ENCODE measurements around the gene RASGRP1.

The RASGRP1 gene

DNA sequence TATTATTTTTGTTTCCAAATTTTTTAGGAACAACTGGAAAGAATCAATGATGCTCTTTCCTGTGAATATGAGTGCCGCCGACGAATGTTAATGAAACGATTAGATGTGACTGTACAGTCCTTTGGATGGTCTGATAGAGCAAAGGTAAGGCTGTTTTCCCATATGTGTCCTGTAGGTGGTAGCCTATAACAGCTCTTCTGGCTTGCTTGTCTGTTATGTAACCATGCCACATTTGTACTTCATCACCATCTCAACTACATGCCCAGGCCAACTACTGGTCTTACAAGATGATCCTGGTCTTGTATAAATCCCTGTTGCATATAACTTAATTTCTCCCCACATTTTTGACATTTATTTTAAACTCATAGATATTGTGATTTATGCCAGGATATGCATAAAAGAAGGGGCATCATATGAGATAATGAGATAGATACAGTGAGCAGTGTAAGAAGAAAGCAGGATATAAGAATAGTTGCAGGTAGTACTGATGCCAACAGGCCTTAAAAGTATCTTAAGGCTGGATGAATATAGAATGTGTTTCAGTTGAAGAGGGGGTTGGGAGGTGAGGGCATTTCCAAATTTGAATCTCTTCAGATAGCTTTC lies 90.4 kb downstream of the RASGRP1 start:
- no peak overlapping the region for H3K27ac ChIP-seq (ENCODE audit: insufficient read depth in 1 of 2, low read depth in 1 of 2, low read length in 2 of 2, poor library complexity in 1 of 2, severe bottlenecking in 2 of 2)
- WGBS (ENCODE audit: insufficient coverage), result 83% methylated on average over 4 of the region's 4 CpGs
- CTCF ChIA-PET, result interaction anchor here (0.6 to 4.9 kb wide), 15 partner anchors 9 to 233 kb away, joined by 3 to 44 read pairs (median 5); no protein-coding TSS in a partner anchor
- no peaks in the 10 kb centered on the region for H3K9me3 ChIP-seq (ENCODE audit: control extremely low read depth in 1 of 5, control insufficient read depth in 4 of 5, insufficient read depth in 2 of 5, low read depth in 1 of 5, low read length in 4 of 5)
- peaks cover 8 to 39% (median 27%) of the 10 kb centered on the region in 4 experiments for H3K36me3 ChIP-seq (ENCODE audit: control insufficient read depth in 4 of 4, insufficient read depth in 4 of 4, low read length in 3 of 4)
- H3K4me1 ChIP-seq (ENCODE audit: control extremely low read depth in 1 of 4, control insufficient read depth in 4 of 4, insufficient read depth in 4 of 4, low read length in 3 of 4), result no peaks in the 10 kb centered on the region
- peak; percentile 67 to 83 (median 82) for DNase-seq
- POLR2A ChIA-PET, result no interaction called here
- H3K27me3 ChIP-seq (replicated peaks in 2 of 5; ENCODE audit: control insufficient read depth in 4 of 5, insufficient read depth in 5 of 5, low read length in 4 of 5), result no peaks in the 10 kb centered on the region
- no peak overlapping the region for H3K4me3 ChIP-seq (ENCODE audit: control insufficient read depth in 1 of 7, extremely low read depth in 1 of 7, insufficient read depth in 4 of 7, low read depth in 2 of 7, low read length in 6 of 7)

DNA sequence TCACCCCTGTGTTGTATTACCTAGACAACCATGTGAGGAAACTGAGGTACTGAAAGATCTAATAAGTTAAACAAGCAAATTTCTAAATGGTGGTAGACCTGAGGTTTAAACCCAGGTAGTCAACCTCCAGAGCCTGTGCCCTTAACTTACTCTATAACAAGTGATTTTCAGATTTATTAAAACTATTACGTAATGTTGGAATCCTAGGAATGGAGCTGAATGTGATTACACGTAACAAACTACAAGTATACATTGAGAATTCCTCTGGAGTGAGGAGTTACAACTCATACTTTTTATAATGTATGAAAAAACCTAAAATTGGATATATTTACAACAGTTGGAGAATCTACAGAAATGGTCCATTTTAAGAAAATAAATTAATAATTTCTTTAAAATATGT lies 92.6 kb downstream of the RASGRP1 start:
- ChIA-PET CTCF (interaction anchor here (1.0 to 2.1 kb wide), 10 partner anchors 10 to 228 kb away, joined by 3 to 13 read pairs (median 4); partner anchors contain the start of gene RASGRP1), POLR2A (no interaction called here)
- no peak overlapping the region for H3K4me3 ChIP-seq (ENCODE audit: control insufficient read depth in 1 of 7, extremely low read depth in 1 of 7, insufficient read depth in 4 of 7, low read depth in 2 of 7, low read length in 6 of 7)
- H3K27ac ChIP-seq (ENCODE audit: insufficient read depth in 1 of 2, low read depth in 1 of 2, low read length in 2 of 2, poor library complexity in 1 of 2, severe bottlenecking in 2 of 2), result no peak overlapping the region
- no peaks in the 10 kb centered on the region for H3K27me3 ChIP-seq (replicated peaks in 2 of 5; ENCODE audit: control insufficient read depth in 4 of 5, insufficient read depth in 5 of 5, low read length in 4 of 5)
- no peaks in the 10 kb centered on the region for H3K9me3 ChIP-seq (ENCODE audit: control extremely low read depth in 1 of 5, control insufficient read depth in 4 of 5, insufficient read depth in 2 of 5, low read depth in 1 of 5, low read length in 4 of 5)
- peaks cover 11 to 34% (median 24%) of the 10 kb centered on the region in 4 experiments for H3K36me3 ChIP-seq (ENCODE audit: control insufficient read depth in 4 of 4, insufficient read depth in 4 of 4, low read length in 3 of 4)
- WGBS (ENCODE audit: insufficient coverage), result no CpG with 5 or more reads among the region's 2 CpGs
- no peak for DNase-seq
- no peaks in the 10 kb centered on the region for H3K4me1 ChIP-seq (ENCODE audit: control extremely low read depth in 1 of 4, control insufficient read depth in 4 of 4, insufficient read depth in 4 of 4, low read length in 3 of 4)

DNA sequence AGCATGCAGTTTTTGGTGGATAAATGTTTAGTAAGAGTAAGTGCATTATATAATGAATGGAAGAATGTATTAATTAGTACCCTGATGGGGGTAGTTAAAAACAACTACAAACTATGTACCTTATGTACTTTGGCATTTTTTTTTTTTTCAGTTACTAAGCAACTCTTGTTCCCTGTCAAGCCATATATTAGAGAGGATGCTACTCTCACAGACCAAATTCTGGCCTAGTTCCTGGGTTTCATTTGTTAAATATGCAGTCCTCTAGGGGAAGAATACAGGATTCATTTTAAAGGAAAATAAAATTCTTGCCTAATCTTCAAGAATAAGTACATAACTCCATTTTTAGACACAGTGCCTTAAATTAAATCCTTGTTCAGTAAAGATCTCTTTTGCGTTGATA lies 93.8 kb downstream of the RASGRP1 start:
- Histone ChIP-seq H3K4me3 (ENCODE audit: control insufficient read depth in 1 of 7, extremely low read depth in 1 of 7, insufficient read depth in 4 of 7, low read depth in 2 of 7, low read length in 6 of 7) (no peak overlapping the region), H3K27ac (ENCODE audit: insufficient read depth in 1 of 2, low read depth in 1 of 2, low read length in 2 of 2, poor library complexity in 1 of 2, severe bottlenecking in 2 of 2) (no peak overlapping the region), H3K27me3 (replicated peaks in 2 of 5; ENCODE audit: control insufficient read depth in 4 of 5, insufficient read depth in 5 of 5, low read length in 4 of 5) (no peaks in the 10 kb centered on the region), H3K36me3 (ENCODE audit: control insufficient read depth in 4 of 4, insufficient read depth in 4 of 4, low read length in 3 of 4) (peaks cover 9 to 30% (median 22%) of the 10 kb centered on the region in 4 experiments), H3K9me3 (ENCODE audit: control extremely low read depth in 1 of 5, control insufficient read depth in 4 of 5, insufficient read depth in 2 of 5, low read depth in 1 of 5, low read length in 4 of 5) (no peaks in the 10 kb centered on the region), H3K4me1 (ENCODE audit: control extremely low read depth in 1 of 4, control insufficient read depth in 4 of 4, insufficient read depth in 4 of 4, low read length in 3 of 4) (no peaks in the 10 kb centered on the region)
- ChIA-PET CTCF (no interaction called here), POLR2A (no interaction called here)
- no peak for DNase-seq
- WGBS (ENCODE audit: insufficient coverage), result no CpG with 5 or more reads among the region's 1 CpG

DNA sequence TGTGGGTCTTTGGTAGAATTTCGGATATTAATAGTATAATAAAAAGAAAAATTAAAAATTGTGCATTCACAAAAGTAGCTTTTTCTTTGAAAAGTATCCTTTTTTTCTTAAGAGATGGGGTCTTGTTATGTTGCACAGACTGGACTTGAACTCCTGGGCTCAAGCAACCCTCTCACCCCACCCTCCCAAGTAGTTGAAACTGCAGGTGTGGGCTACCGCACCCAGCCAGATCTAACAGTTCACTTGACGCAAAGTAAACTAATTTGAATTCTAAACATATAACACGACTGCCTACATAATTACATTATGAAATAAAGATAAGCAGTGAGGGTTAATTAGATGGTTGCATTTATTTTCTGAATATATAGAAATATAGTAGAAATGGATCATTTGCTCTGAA lies 99.9 kb downstream of the RASGRP1 start:
- ChIA-PET POLR2A (no interaction called here), CTCF (interaction anchor here (1.0 to 1.9 kb wide), 6 partner anchors 8 to 99 kb away, joined by 3 to 7 read pairs (median 4); partner anchors contain the start of gene FAM98B)
- WGBS (ENCODE audit: insufficient coverage), result no CpG with 5 or more reads among the region's 4 CpGs

DNA sequence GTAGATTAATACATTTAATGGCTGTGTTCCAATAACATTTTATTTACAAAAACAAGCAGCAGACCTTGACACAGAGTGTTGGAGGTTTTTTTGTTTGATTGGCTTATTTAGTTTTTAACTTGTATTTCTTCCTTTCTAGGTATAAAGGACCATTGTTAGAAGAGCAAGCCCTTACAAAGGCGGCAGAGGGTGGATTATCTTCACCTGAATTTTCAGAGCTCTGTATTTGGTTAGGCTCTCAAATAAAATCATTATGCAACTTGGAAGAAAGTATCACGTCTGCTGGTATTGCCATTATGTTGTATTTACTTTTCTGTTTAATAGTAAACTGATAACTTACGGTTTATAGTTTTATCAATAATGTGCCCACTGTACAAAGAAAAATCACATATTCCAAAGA lies 100.7 kb downstream of the RASGRP1 start:
- no peak for DNase-seq
- Histone ChIP-seq H3K9me3 (ENCODE audit: control extremely low read depth in 1 of 5, control insufficient read depth in 4 of 5, insufficient read depth in 2 of 5, low read depth in 1 of 5, low read length in 4 of 5) (no peaks in the 10 kb centered on the region), H3K4me3 (ENCODE audit: control insufficient read depth in 1 of 7, extremely low read depth in 1 of 7, insufficient read depth in 4 of 7, low read depth in 2 of 7, low read length in 6 of 7) (no peak overlapping the region), H3K4me1 (ENCODE audit: control extremely low read depth in 1 of 4, control insufficient read depth in 4 of 4, insufficient read depth in 4 of 4, low read length in 3 of 4) (peaks cover 0 to 10% (median 3%) of the 10 kb centered on the region in 4 experiments), H3K27me3 (replicated peaks in 2 of 5; ENCODE audit: control insufficient read depth in 4 of 5, insufficient read depth in 5 of 5, low read length in 4 of 5) (no peaks in the 10 kb centered on the region), H3K27ac (ENCODE audit: insufficient read depth in 1 of 2, low read depth in 1 of 2, low read length in 2 of 2, poor library complexity in 1 of 2, severe bottlenecking in 2 of 2) (no peak overlapping the region), H3K36me3 (ENCODE audit: control insufficient read depth in 4 of 4, insufficient read depth in 4 of 4, low read length in 3 of 4) (peaks cover 4 to 10% (median 8%) of the 10 kb centered on the region in 4 experiments)
- ChIA-PET POLR2A (no interaction called here), CTCF (interaction anchor here (1.0 to 1.9 kb wide), 5 partner anchors 9 to 100 kb away, joined by 3 to 7 read pairs (median 3); partner anchors contain the start of gene FAM98B)
- WGBS (ENCODE audit: insufficient coverage), result no CpG with 5 or more reads among the region's 3 CpGs

More for the DNA sequence above, 99.9 kb downstream of the RASGRP1 start:
- Histone ChIP-seq H3K4me1 (ENCODE audit: control extremely low read depth in 1 of 4, control insufficient read depth in 4 of 4, insufficient read depth in 4 of 4, low read length in 3 of 4) (peaks cover 0 to 7% (median 3%) of the 10 kb centered on the region in 4 experiments), H3K4me3 (ENCODE audit: control insufficient read depth in 1 of 7, extremely low read depth in 1 of 7, insufficient read depth in 4 of 7, low read depth in 2 of 7, low read length in 6 of 7) (no peak overlapping the region), H3K27ac (ENCODE audit: insufficient read depth in 1 of 2, low read depth in 1 of 2, low read length in 2 of 2, poor library complexity in 1 of 2, severe bottlenecking in 2 of 2) (no peak overlapping the region), H3K36me3 (ENCODE audit: control insufficient read depth in 4 of 4, insufficient read depth in 4 of 4, low read length in 3 of 4) (peaks cover 4 to 9% (median 7%) of the 10 kb centered on the region in 4 experiments), H3K27me3 (replicated peaks in 2 of 5; ENCODE audit: control insufficient read depth in 4 of 5, insufficient read depth in 5 of 5, low read length in 4 of 5) (no peaks in the 10 kb centered on the region), H3K9me3 (ENCODE audit: control extremely low read depth in 1 of 5, control insufficient read depth in 4 of 5, insufficient read depth in 2 of 5, low read depth in 1 of 5, low read length in 4 of 5) (no peaks in the 10 kb centered on the region)
- DNase-seq, result no peak

DNA sequence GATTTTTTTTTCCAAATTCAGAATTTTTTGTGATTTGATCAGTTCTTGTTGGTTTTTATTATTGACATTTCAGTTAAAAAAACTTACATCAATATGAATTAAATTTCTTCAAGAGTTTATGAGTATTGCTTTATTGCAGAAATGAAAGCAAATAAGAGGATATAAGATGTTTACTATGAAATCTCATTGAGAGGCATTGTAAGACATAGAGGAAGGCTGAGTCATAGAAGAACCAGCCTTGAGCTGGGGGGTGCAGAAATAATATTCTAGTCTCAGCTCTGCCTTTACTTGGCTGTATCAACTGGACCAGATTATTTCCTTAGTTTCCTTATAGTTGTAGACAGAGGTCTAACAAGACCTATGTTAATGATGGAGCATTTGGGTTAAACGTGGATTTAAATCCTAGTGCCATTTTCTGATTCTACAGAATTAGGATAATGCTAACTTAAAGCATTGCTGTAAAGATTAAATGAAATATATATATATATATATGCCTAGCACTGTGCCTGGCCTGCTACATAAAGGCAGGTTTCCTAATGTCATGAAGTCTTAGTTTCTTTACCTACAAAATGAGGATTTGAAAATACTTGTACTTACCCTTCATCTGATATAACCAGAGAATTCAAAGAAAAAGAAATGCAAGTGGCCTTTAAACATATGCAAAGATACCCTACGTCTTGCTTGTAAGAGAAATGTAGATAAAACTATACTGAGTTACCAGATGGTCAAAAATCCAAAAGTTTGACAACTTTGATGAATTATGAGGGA lies 103.4 kb downstream of the RASGRP1 start:
- H3K9me3 ChIP-seq (ENCODE audit: control extremely low read depth in 1 of 5, control insufficient read depth in 4 of 5, insufficient read depth in 2 of 5, low read depth in 1 of 5, low read length in 4 of 5), result no peaks in the 10 kb centered on the region
- CTCF ChIA-PET, result interaction anchor here (0.8 to 1.0 kb wide), 2 partner anchors 9 to 12 kb away, joined by 3 to 4 read pairs; no protein-coding TSS in a partner anchor
- peaks cover 0 to 10% (median 7%) of the 10 kb centered on the region in 4 experiments for H3K4me1 ChIP-seq (ENCODE audit: control extremely low read depth in 1 of 4, control insufficient read depth in 4 of 4, insufficient read depth in 4 of 4, low read length in 3 of 4)
- no peak overlapping the region for H3K27ac ChIP-seq (ENCODE audit: insufficient read depth in 1 of 2, low read depth in 1 of 2, low read length in 2 of 2, poor library complexity in 1 of 2, severe bottlenecking in 2 of 2)
- no peak overlapping the region for H3K4me3 ChIP-seq (ENCODE audit: control insufficient read depth in 1 of 7, extremely low read depth in 1 of 7, insufficient read depth in 4 of 7, low read depth in 2 of 7, low read length in 6 of 7)
- 100% methylated on average over 1 of the region's 2 CpGs for WGBS (ENCODE audit: insufficient coverage)
- peaks cover 2 to 19% (median 4%) of the 10 kb centered on the region in 4 experiments for H3K36me3 ChIP-seq (ENCODE audit: control insufficient read depth in 4 of 4, insufficient read depth in 4 of 4, low read length in 3 of 4)
- peak in 2 of 3 donors; percentile 48 to 57 for DNase-seq
- no peaks in the 10 kb centered on the region for H3K27me3 ChIP-seq (replicated peaks in 2 of 5; ENCODE audit: control insufficient read depth in 4 of 5, insufficient read depth in 5 of 5, low read length in 4 of 5)
- POLR2A ChIA-PET, result interaction anchor here (0.6 kb wide), 1 partner anchor 182 kb away, joined by 3 read pairs; no protein-coding TSS in a partner anchor

Data from common myeloid progenitor, CD34-positive (primary cell).